A673 (cell line): ENCODE data around the gene GJD3. TPM values are rescaled to one million over a fixed set of nuclear protein-coding genes. Genes with fewer than 3 reads are reported as not detected.

Experiments used
- BruUV-seq: library from RNA; stranded (reverse); fragments of 400-500 nt; replicated peaks from 2 replicates; lab custom pipeline; 2021; lab: Mats Ljungman, UMichigan
- CTCF ChIA-PET: fragments of 300-600 bp; sonication (Branson Sonifier 250); formaldehyde crosslinking; loops from one replicate; lab custom pipeline; 2022; ENCODE audit warnings: antibody characterized with exemption; lab: Charles Lee
- POLR2A ChIA-PET: fragments of 300-600 bp; sonication (Branson Sonifier 250); formaldehyde crosslinking; loops from one replicate; lab custom pipeline; 2022; ENCODE audit warnings: antibody characterized with exemption; ENCODE audit not compliant: low non-redundant PET; lab: Charles Lee
- DNase-seq: peaks from one replicate; pipeline ENCODE4 v3.0.0-alpha.2; 2015; ENCODE audit warnings: low spot score
- H3K27ac ChIP-seq: fragments of 200-600 bp; sonication (generic); 2 replicates; pipeline ENCODE4 v1.5.1; 2016; ENCODE audit warnings: mixed run types, low read depth, mild to moderate bottlenecking, mixed read lengths, antibody characterized with exemption, low read length; ENCODE audit not compliant: poor library complexity, severe bottlenecking
- H3K27me3 ChIP-seq: fragments of 200-600 bp; sonication (generic); replicated peaks from 2 replicates; pipeline ENCODE4 v1.6.1; 2017; ENCODE audit warnings: mixed run types, low read depth, mild to moderate bottlenecking, mixed read lengths, antibody characterized with exemption, low read length; ENCODE audit not compliant: insufficient read depth, poor library complexity
- H3K36me3 ChIP-seq: fragments of 200-600 bp; sonication (generic); 2 replicates; pipeline ENCODE4 v1.6.1; 2016; ENCODE audit warnings: mixed run types, mild to moderate bottlenecking, mixed read lengths, antibody characterized with exemption, low read length; ENCODE audit not compliant: insufficient read depth, poor library complexity, severe bottlenecking
- H3K4me1 ChIP-seq: fragments of 200-600 bp; sonication (generic); 2 replicates; pipeline ENCODE4 v1.6.1; 2017; ENCODE audit warnings: mixed run types, mild to moderate bottlenecking, mixed read lengths, antibody characterized with exemption, low read length; ENCODE audit not compliant: insufficient read depth, poor library complexity, severe bottlenecking
- H3K4me3 ChIP-seq: fragments of 200-600 bp; sonication (generic); 2 replicates; pipeline ENCODE4 v1.5.1; 2016; ENCODE audit warnings: low read depth, mixed run types, mild to moderate bottlenecking, mixed read lengths, low read length; ENCODE audit not compliant: poor library complexity, severe bottlenecking
- H3K9me3 ChIP-seq: fragments of 200-600 bp; sonication (generic); 2 replicates; pipeline ENCODE4 v1.6.1; 2016; ENCODE audit warnings: mixed run types, low read depth, mild to moderate bottlenecking, mixed read lengths, antibody characterized with exemption, low read length; ENCODE audit not compliant: poor library complexity, severe bottlenecking
- EZH2 ChIP-seq: fragments of 200-600 bp; sonication (generic); IDR thresholded peaks from 2 replicates; pipeline ENCODE4 v1.6.1; 2017; ENCODE audit warnings: borderline replicate concordance, low read depth, mild to moderate bottlenecking, mixed read lengths, antibody characterized with exemption, low read length; ENCODE audit not compliant: poor library complexity, severe bottlenecking
- intact Hi-C: fragments of 100-400 bp; cut with micrococcal nuclease; formaldehyde crosslinking; loops from one replicate; pipeline ENCODE4 v1.10.0; 2022; ENCODE audit not compliant: unreplicated experiment
- total RNA-seq: library from RNA; stranded (reverse); gene quantifications from 2 replicates; pipeline ENCODE4 v1.2.3, GENCODE V29; 2021
- TF ChIP-seq, protein P1 (sequence below): fragments of 300-800, 200-600 bp; sonication (generic); conservative IDR thresholded peaks from 2 replicates; pipeline ENCODE4 v1.5.1; 2017; ENCODE audit warnings: low read depth, mild to moderate bottlenecking, antibody characterized with exemption, low read length, moderate library complexity, mixed read lengths

GJD3 gene
- total RNA-seq, 1 experiment from 2014 or later, result not detected

DNA sequence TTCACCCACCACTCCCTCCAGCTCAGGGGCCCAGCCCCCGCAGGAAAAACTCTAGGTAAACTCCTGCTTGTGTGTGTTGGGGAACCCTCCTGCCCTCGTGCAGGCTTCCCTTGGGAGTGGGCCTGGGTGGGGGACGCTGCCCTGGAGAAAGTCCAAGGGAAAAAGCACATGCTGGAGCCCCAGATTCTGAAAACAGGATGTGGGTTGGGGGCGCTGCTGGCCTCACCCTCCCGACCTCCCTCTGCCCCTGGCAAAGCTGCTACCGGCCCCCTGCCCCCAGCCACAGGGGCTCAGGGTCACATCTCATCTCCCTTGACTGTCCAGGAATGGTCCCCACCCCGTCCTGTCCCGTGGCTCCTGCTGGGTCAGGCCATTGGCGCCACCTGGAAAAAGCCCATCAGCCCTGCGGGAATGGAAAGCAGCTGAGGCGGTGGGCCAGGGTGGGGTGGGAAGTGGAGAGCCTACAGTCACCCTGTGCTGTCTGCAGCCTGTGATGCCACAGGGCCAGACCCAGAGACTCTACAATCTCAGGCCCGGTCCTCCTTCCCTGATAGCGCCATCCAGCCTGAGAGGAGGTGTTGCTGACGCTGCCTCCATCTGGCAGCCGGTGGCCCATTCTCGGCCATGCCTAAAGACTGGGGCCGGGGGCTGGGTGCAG lies 2.5 kb upstream of the GJD3 start:
- no TSS peak for BruUV-seq
- Histone ChIP-seq H3K27me3 (no peaks in the 10 kb centered on the region), H3K36me3 (no peaks in the 10 kb centered on the region), H3K4me3 (no peak overlapping the region), H3K27ac (no peak overlapping the region), H3K9me3 (no peaks in the 10 kb centered on the region), H3K4me1 (no peaks in the 10 kb centered on the region)
- POLR2A ChIA-PET, result no interaction called here
- intact Hi-C loops, result no loop called here
- TF ChIP-seq, protein P1, sequence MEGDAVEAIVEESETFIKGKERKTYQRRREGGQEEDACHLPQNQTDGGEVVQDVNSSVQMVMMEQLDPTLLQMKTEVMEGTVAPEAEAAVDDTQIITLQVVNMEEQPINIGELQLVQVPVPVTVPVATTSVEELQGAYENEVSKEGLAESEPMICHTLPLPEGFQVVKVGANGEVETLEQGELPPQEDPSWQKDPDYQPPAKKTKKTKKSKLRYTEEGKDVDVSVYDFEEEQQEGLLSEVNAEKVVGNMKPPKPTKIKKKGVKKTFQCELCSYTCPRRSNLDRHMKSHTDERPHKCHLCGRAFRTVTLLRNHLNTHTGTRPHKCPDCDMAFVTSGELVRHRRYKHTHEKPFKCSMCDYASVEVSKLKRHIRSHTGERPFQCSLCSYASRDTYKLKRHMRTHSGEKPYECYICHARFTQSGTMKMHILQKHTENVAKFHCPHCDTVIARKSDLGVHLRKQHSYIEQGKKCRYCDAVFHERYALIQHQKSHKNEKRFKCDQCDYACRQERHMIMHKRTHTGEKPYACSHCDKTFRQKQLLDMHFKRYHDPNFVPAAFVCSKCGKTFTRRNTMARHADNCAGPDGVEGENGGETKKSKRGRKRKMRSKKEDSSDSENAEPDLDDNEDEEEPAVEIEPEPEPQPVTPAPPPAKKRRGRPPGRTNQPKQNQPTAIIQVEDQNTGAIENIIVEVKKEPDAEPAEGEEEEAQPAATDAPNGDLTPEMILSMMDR, result no peak
- no peak for TF ChIP-seq EZH2
- DNase-seq, result no peak
- CTCF ChIA-PET, result no interaction called here

DNA sequence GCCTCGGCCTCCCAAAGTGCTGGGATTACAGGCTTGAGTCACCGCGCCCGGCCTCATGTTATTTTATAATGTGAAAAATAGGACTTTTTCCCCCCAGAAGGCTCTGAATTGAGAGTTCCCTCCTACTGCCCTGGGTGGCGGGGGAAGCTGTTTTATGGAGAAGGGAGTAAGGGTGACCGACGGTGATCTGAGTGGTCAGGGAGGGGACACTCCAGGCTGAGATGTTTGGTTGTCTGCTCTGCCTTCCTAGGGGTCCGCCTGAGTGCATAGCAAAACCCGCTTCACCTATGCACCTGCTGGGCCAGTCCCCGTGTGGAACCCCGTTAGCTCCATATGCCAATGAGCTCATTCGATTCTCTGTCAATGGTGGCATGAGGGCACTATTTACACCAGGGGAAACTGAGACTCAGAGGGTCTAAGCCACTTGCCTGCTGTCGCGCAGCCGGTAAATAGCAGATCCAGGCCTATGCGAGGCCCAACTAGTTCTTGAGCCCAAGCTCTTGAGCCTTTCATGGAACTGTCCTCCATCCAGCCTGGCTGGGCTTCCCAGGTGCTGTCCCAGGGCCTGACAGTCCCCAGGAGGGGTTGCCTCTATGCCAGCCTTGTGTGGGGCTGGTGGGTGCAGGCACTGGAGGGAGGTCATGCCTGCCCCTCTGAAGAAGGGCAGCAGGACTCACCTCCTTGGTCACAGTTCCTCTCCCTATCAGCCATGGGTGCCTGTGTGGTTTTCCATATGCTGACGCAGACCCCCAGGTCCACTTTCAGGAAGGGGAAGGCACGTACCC lies 1.7 kb upstream of the GJD3 start:
- no peak overlapping the region for H3K27ac ChIP-seq
- intact Hi-C loops, result no loop called here
- no peaks in the 10 kb centered on the region for H3K9me3 ChIP-seq
- no peaks in the 10 kb centered on the region for H3K4me1 ChIP-seq
- no peak overlapping the region for H3K4me3 ChIP-seq
- DNase-seq, result no peak
- no TSS peak for BruUV-seq
- CTCF ChIA-PET, result interaction anchor here (0.5 kb wide), 1 partner anchor 110 kb away, joined by 5 read pairs; no protein-coding TSS in a partner anchor
- no peaks in the 10 kb centered on the region for H3K36me3 ChIP-seq
- H3K27me3 ChIP-seq, result no peaks in the 10 kb centered on the region
- POLR2A ChIA-PET, result interaction anchor here (0.6 kb wide), 1 partner anchor 493 kb away, joined by 7 read pairs; no protein-coding TSS in a partner anchor
- TF ChIP-seq EZH2, result no peak
- TF ChIP-seq, protein P1, result no peak

DNA sequence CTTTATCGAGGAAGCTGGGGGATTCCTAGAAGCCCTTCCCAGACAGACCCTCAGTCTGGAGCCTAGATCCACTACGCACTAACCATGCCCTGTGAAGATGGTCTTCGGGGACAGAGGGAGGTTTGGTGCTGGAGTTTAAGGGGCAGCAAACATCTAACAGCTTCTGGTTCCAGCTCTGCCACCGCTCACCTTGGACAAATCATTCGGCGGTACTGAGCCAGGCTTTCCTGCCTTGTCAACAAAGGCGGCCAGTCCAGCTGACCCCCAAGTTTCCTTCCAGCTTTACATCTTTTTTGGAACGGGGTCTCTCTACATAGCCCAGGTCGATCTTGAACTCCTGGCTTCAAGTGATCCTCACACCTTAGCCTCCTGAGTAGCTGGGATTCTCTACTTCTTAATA lies 369 bp upstream of the GJD3 start:
- H3K4me3 ChIP-seq, result no peak overlapping the region
- no peaks in the 10 kb centered on the region for H3K27me3 ChIP-seq
- intact Hi-C loops, result no loop called here
- no peak overlapping the region for H3K27ac ChIP-seq
- ChIA-PET CTCF (interaction anchor here (0.6 kb wide), 1 partner anchor 10 kb away, joined by 3 read pairs; no protein-coding TSS in a partner anchor), POLR2A (interaction anchor here (0.6 kb wide), 1 partner anchor 25 kb away, joined by 5 read pairs; no protein-coding TSS in a partner anchor)
- no peaks in the 10 kb centered on the region for H3K36me3 ChIP-seq
- no peak for DNase-seq
- H3K4me1 ChIP-seq, result no peaks in the 10 kb centered on the region
- no peaks in the 10 kb centered on the region for H3K9me3 ChIP-seq
- TF ChIP-seq EZH2, result no peak
- TF ChIP-seq, protein P1, result no peak
- no TSS peak for BruUV-seq
